HG02763 (cell line): Measurements from ENCODE around the gene NATD1.
"Not testable (repeated sequence)": the region's sequence is repeated elsewhere in the genome, so short reads cannot be mapped to it uniquely, and the experiment has no call there.

ENCODE experiments used
- ATAC-seq: cut with Tn5 transposase; IDR thresholded peaks from one replicate; pipeline ENCODE4 v1.9.1; 2021; ENCODE audit warnings: mild to moderate bottlenecking, moderate library complexity; ENCODE audit not compliant: unreplicated experiment

The NATD1 gene

GRCh38 chr17:21247552-21248258, 5.5 kb downstream of the NATD1 start:
- ATAC-seq: no peak

- ATAC-seq: no peak
Observed at GRCh38 chr17:21246698-21247097, 6.5 kb downstream of the NATD1 start.

GRCh38 chr17:21245639-21246084, 7.5 kb downstream of the NATD1 start:
- ATAC-seq: no peak

GRCh38 chr17:21243516-21244303, 9.5 kb downstream of the NATD1 start:
- ATAC-seq: no peak

- no peak for ATAC-seq
Observed at GRCh38 chr17:21242780-21243515, 10.3 kb downstream of the NATD1 start.

- ATAC-seq: no peak
Observed at GRCh38 chr17:21242026-21242697, 11.0 kb downstream of the NATD1 start.

GRCh38 chr17:21241564-21241963, 11.6 kb downstream of the NATD1 start:
- ATAC-seq: no peak

- ATAC-seq: no peak
Observed at GRCh38 chr17:21240369-21241055, 12.7 kb downstream of the NATD1 start.

GRCh38 chr17:21239680-21240368, 13.4 kb downstream of the NATD1 start:
- no peak for ATAC-seq

- no peak for ATAC-seq
Observed at GRCh38 chr17:21235921-21236320, 17.3 kb downstream of the NATD1 start.

- no peak for ATAC-seq
Observed at GRCh38 chr17:21233581-21234347, 19.4 kb downstream of the NATD1 start.

- no peak for ATAC-seq
Observed at GRCh38 chr17:21232033-21232749, 21.0 kb downstream of the NATD1 start.

GRCh38 chr17:21231533-21231932, 21.7 kb downstream of the NATD1 start:
- no peak for ATAC-seq

GRCh38 chr17:21228845-21229244, 24.4 kb downstream of the NATD1 start:
- ATAC-seq: no peak

GRCh38 chr17:21228111-21228510, 25.1 kb downstream of the NATD1 start:
- no peak for ATAC-seq

GRCh38 chr17:21227277-21227676, 25.9 kb downstream of the NATD1 start:
- ATAC-seq: not testable (repeated sequence)

GRCh38 chr17:21223086-21223485, 30.1 kb downstream of the NATD1 start:
- ATAC-seq: no peak

- ATAC-seq: no peak
Observed at GRCh38 chr17:21218831-21219380, 34.3 kb downstream of the NATD1 start.
